NCI-H2227 (cell line): ENCODE results near the gene MED9.

Experiments
- DNase-seq: peaks from one replicate; lab custom pipeline; 2025; ENCODE audit not compliant: unreplicated experiment; lab: John Stamatoyannopoulos, UW

Gene MED9

GRCh38 chr17:17535957-17536356 is 59.2 kb downstream of the MED9 start:
- DNase-seq: no peak

GRCh38 chr17:17536702-17537101 is 59.9 kb downstream of the MED9 start:
- DNase-seq: no peak

- DNase-seq: no peak
These were observed 60.7 kb downstream of the MED9 start for GRCh38 chr17:17537311-17538099.

- DNase-seq: no peak
These were observed 61.9 kb downstream of the MED9 start for GRCh38 chr17:17538417-17539391.

- DNase-seq: no peak
These were observed 62.8 kb downstream of the MED9 start for GRCh38 chr17:17539591-17539990.

GRCh38 chr17:17540278-17540906 is 63.6 kb downstream of the MED9 start:
- no peak for DNase-seq

- no peak for DNase-seq
These were observed 64.3 kb downstream of the MED9 start for GRCh38 chr17:17540935-17541639.

GRCh38 chr17:17541640-17542001 is 64.8 kb downstream of the MED9 start:
- DNase-seq: no peak
